ENCODE results near the gene GNL2.

- TF ChIP-seq CTCF (IDR thresholded peaks at IDR 0.05; ENCODE audit: low read depth, low read length, missing input control) (no peak), YY1 (IDR thresholded peaks at IDR 0.05) (no peak)
Measured at GRCh38 chr1:37634992-37635902, 39.5 kb upstream of the GNL2 start.

Measured in liver (tissue), 2 donors.